Cardiac fibroblast (primary cell): ENCODE data around the gene KIF21B.

Experiments used
- DNase-seq, 2 donors: peaks; one replicate each; pipeline versions ENCODE4 v3.0.0 to v3.0.0-alpha.2; 2010; ENCODE audit warnings: low read depth in 2 of 2
- H3K4me3 ChIP-seq, 2 donors: replicated peaks in 1 of 2; 1 replicate in 1 of 2; 2 replicates in 1 of 2; pipeline ENCODE4 v1.5.1; 2011; ENCODE audit warnings: low read depth in 2 of 2, low read length in 2 of 2, mild to moderate bottlenecking in 2 of 2, moderate library complexity in 1 of 2
- CTCF ChIP-seq: IDR thresholded peaks from one replicate; pipeline ENCODE4 v1.5.1; 2011; ENCODE audit warnings: low read depth, mild to moderate bottlenecking, low read length, inconsistent platforms

The KIF21B gene

GRCh38 chr1:200990114-200990513 is 33.4 kb downstream of the KIF21B start:
- no peak for DNase-seq
- TF ChIP-seq CTCF, result no peak
- H3K4me3 ChIP-seq, result no peak overlapping the region

GRCh38 chr1:200989337-200989736 is 34.2 kb downstream of the KIF21B start:
- no peak for DNase-seq
- TF ChIP-seq CTCF, result no peak
- no peak overlapping the region for H3K4me3 ChIP-seq

- no peak for TF ChIP-seq CTCF
- no peak overlapping the region for H3K4me3 ChIP-seq
- no peak for DNase-seq
These were observed 34.8 kb downstream of the KIF21B start for GRCh38 chr1:200988693-200989092.

GRCh38 chr1:200985481-200985880 is 38.0 kb downstream of the KIF21B start:
- no peak for DNase-seq
- H3K4me3 ChIP-seq, result no peak overlapping the region
- TF ChIP-seq CTCF, result no peak

- DNase-seq, result no peak
These were observed 40.4 kb downstream of the KIF21B start for GRCh38 chr1:200983035-200983561.

GRCh38 chr1:200982071-200982945 is 41.2 kb downstream of the KIF21B start:
- DNase-seq, result peak; percentile 39 to 72
- TF ChIP-seq CTCF, result no peak
- H3K4me3 ChIP-seq, result no peak overlapping the region

More at GRCh38 chr1:200983035-200983561, 40.4 kb downstream of the KIF21B start:
- H3K4me3 ChIP-seq, result no peak overlapping the region
- TF ChIP-seq CTCF, result no peak
